GM18951 (cell line): Measurements from ENCODE around the gene SYMPK.
"Not testable (repeated sequence)": the region's sequence is repeated elsewhere in the genome, so short reads cannot be mapped to it uniquely, and the experiment has no call there.

Experiments
- POLR2A ChIP-seq: IDR thresholded peaks from 4 replicates; pipeline ENCODE4 v1.6.1; 2011; ENCODE audit warnings: mild to moderate bottlenecking; ENCODE audit not compliant: insufficient read length, insufficient read depth; ENCODE audit errors: extremely low read depth
- in situ Hi-C: fragments of 300-500 bp; cut with MboI; formaldehyde crosslinking; loops from one replicate; pipeline ENCODE4 v1.12.0; 2022; ENCODE audit warnings: low sequenced_read_pairs, mixed read lengths, inconsistent platforms; ENCODE audit not compliant: unreplicated experiment

SYMPK gene

DNA sequence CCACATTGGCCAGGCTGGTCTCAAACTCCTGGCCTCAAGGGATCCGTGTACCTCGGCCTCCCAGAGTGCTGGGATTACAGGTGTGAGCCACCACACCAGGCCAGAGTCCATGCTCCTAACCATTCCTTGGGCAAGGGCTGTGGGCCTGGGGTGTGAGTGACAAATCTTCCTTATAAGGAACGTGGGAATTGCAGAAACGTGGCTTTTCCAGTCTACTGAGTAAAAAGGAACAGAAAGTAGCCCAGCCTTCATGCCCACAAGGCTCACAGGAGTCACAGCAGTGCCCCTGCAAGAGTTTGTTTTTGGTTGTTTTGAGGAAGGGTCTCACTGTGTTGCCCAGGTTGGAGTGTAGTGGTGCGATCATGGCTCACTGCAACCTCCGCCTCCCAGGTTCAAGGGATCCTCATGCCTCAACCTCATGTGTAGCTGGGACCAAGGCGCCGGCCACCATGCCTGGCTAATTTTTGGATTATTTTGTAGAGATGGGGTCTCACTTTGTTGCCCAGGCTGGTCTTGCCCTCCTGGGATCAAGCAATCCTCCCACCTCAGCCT lies 34.4 kb upstream of the SYMPK start:
- TF ChIP-seq POLR2A: no peak
- in situ Hi-C loops: no loop called here

- in situ Hi-C loops: not testable (repeated sequence)
These were observed 33.1 kb upstream of the SYMPK start for GRCh38 chr19:45895983-45896599.

DNA sequence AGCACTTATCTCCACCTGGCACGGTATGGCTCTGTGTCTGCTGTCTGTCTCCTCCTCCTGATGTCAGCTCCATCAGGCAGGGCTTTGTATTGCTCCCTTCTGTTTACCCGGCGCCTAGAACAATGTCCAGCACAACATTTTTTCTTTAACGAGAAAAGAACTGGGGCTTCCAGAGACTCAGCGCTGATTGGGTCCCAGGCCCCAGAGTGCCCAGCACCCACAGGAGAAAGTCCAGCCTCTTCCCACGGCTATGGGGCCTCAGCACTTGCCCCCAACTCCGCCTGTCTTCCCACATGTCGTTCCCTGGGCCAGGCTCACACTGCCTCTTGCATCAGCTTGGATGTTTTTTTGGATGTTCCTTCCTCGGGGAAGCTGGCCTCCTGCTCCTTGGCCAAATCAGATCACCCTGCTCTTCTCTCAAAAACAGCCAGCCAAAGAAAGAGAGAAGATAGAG lies 32.6 kb upstream of the SYMPK start:
- no peak for TF ChIP-seq POLR2A
- in situ Hi-C loops: no loop called here

GRCh38 chr19:45890877-45891276 lies 27.9 kb upstream of the SYMPK start:
- in situ Hi-C loops: no loop called here
- no peak for TF ChIP-seq POLR2A

- in situ Hi-C loops: no loop called here
- no peak for TF ChIP-seq POLR2A
These were observed 26.4 kb upstream of the SYMPK start for GRCh38 chr19:45889210-45889885.

GRCh38 chr19:45887200-45887710 lies 24.3 kb upstream of the SYMPK start:
- in situ Hi-C loops: no loop called here
- TF ChIP-seq POLR2A: no peak

- in situ Hi-C loops: no loop called here
- peak; percentile 62 for TF ChIP-seq POLR2A
These were observed 23.7 kb upstream of the SYMPK start for GRCh38 chr19:45886427-45887199.

- TF ChIP-seq POLR2A: peak; percentile 74
- in situ Hi-C loops: no loop called here
These were observed 22.8 kb upstream of the SYMPK start, which contains the start of gene IRF2BP1 for GRCh38 chr19:45885556-45886426. Gene IRF2BP1 (minus strand): TSS chr19:45886141. CDS start chr19:45885774, 367 bp downstream.

DNA sequence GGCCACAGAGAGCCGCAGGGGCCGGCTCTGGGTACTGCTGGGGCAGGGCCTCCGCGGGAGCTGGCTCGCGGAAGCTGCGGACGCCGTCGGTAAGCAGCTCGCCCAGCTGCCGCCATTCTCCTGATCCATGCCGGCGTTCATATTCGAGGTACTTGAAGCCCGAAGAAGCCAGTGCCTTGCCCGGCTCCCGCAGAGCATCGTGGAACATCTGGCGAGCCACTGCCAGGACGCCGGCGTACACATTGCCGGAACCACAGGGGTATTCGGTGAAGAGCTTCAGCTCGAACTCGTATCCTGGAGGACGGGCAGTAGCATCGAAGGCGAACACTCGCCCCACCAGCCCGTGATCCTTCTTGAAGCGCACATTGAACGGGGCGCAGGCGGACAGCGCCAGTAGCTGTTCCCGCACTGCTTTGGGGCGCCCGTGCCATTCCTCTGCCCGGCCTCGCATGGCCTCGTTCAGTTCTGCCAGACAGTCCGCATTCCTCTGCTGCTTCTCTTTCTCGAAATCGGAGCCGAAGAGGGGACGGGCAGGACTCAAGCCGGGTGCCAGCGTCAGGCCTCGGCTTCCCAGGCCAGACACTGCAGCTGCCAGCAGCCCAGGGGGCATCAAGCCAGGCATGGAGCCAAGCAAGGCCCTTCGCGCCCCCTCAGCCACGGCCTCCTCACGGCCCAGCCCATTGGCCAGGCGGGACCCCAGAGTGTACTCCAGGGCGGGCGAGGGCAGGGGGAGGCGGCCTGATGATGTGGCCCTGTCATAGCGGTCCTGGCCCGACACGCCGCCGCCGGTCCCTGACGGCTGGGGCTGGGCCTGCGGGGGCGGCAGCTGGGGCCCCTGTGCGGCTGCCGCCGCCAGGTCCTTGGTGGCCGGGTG lies 22.0 kb upstream of the SYMPK start:
- TF ChIP-seq POLR2A: no peak

GRCh38 chr19:45883881-45884681 lies 21.1 kb upstream of the SYMPK start:
- in situ Hi-C loops: no loop called here

More for the DNA sequence above, 22.0 kb upstream of the SYMPK start:
- in situ Hi-C loops: no loop called here

GRCh38 chr19:45883586-45883880 lies 20.6 kb upstream of the SYMPK start:
- in situ Hi-C loops: no loop called here

More at GRCh38 chr19:45883881-45884681, 21.1 kb upstream of the SYMPK start:
- no peak for TF ChIP-seq POLR2A

More at GRCh38 chr19:45883586-45883880, 20.6 kb upstream of the SYMPK start:
- TF ChIP-seq POLR2A: no peak
